A172 (cell line): Measurements from ENCODE around the gene OVAAL. TPM values are rescaled to one million over a fixed set of nuclear protein-coding genes. Genes with fewer than 3 reads are reported as not detected.

ENCODE experiments used
- DNase-seq: peaks from one replicate; pipeline ENCODE4 v3.0.0-alpha.2; 2015; ENCODE audit warnings: low spot score
- total RNA-seq: library from RNA; depleted of rRNA; stranded (reverse); fragments of >200 nt; shearing (Covaris generic); gene quantifications from 2 replicates; pipeline ENCODE4 v1.2.3, GENCODE V29; 2014; rRNA removed

Gene OVAAL
- not detected in 2 replicates for total RNA-seq

DNA sequence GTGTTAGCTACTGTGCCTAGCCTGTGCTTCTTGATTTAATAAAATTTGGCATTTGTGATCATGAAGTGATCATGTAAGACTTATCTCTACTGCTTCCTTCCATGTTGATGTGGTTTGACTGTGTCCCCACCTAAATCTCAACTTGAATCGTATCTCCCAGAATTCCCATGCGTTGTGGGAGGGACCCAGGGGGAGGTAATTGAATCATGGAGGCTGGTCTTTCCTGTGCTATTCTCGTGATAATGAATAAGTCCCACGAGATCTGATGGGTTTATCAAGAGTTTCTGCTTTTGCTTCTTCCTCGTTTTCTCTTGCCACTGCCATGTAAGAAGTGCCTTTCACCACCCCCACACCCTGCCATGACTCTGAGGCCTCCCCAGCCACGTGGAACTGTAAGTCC is at the start of gene OVAAL:
Gene OVAAL (plus strand): TSS at position 301 of the 400 bp plus-strand sequence.
- DNase-seq, result no peak

DNA sequence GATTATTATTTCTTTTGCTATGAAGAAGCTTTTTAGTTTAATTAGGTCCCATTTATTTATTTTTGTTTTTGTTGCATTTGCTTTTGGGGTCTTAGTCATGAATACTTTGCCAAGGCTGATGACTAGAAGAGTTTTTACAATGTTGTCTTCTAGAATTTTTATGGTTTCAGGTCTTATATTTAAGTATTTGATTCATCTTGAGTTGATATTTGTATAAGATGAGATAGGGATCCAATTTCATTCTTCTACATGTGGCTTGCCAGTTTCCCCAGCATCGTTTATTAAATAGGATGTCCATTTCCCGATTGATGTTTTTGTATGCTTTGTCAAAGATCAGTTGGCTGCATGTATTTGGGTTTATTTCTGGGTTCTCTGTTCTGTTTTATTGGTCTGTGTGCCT is 47.9 kb upstream of the OVAAL start:
- no peak for DNase-seq

DNA sequence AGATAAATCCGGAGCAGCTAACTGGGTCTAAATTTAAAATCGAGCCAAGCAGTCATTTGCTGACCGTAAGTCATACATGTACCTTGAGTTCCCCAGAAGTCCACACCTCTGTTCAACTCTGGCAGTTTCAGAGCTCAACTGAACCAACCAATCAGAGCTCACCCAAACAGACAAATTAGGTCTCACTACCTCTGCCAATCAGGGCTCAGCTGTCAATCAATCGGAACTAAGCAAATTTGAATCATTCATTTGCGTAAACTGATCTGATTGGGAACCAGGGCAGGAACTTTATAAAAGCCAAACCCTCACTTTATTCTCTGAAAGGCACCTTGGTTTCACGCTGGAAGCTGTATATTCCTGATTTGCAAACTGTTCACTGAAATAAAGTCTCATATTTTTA is 45.2 kb upstream of the OVAAL start:
- DNase-seq, result no peak

DNA sequence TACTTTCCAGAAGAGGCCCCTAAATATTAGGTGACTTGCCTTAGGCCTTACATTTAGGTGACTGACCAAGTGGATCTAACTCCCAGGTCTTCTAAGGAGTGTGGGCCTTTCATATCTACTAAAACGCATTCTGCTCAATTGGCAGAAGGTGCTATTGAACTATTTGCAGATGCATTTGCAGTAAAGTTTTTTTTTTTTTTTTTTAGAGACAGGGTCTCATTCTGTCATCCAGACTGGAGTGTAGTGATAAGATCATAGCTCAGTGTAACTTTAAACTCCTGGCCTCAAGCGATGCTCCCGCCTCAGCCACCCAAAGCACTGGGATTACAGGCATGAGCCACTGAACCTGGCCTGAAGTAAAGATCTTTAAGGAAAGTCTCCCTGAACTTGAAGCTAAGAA is 43.4 kb upstream of the OVAAL start:
- DNase-seq, result no peak

DNA sequence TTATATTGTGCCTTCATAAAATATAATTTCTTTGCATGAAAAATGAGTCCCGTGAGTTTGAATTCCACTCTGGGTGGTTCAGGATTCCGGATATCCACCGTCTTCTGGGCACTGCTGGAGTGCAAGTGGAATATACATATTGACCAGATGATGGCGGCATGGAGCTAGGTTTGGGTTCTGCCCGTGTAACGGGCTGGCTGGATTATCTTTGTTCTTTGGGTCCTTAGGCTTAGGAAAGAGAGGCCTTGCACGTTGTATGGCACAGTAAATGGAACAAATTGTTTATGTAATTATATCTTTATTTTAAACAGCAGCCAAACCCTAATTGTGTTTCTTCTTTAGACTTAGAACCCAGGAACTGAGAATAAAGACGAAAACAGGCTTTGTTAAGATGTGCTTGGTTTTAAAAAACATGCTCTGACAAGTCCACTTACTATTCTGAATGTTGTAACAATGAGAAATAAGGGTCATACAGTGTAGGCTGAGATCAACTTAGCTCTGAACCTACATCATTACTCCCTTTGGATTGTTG is 42.8 kb upstream of the OVAAL start:
- DNase-seq, result peak; percentile 78

DNA sequence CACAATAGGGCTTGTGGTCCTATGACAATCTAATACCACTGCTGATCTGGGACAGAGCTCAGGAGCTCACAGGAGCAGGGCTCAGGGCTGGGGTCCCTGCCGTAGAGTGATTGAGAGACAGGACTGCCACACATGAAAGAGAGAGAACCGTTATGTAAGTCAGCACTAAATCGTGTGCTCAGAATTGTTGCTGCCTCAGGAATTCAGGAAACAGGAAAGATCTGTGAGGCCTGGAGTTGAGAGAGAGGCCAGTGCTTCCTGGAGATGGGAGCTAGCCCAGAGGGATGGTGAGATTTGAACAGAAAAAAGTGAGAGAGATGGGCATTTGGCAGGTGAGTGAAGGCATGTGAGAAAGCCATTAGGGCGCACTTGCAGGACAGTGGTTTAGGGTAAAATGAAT is 38.9 kb upstream of the OVAAL start:
- no peak for DNase-seq

DNA sequence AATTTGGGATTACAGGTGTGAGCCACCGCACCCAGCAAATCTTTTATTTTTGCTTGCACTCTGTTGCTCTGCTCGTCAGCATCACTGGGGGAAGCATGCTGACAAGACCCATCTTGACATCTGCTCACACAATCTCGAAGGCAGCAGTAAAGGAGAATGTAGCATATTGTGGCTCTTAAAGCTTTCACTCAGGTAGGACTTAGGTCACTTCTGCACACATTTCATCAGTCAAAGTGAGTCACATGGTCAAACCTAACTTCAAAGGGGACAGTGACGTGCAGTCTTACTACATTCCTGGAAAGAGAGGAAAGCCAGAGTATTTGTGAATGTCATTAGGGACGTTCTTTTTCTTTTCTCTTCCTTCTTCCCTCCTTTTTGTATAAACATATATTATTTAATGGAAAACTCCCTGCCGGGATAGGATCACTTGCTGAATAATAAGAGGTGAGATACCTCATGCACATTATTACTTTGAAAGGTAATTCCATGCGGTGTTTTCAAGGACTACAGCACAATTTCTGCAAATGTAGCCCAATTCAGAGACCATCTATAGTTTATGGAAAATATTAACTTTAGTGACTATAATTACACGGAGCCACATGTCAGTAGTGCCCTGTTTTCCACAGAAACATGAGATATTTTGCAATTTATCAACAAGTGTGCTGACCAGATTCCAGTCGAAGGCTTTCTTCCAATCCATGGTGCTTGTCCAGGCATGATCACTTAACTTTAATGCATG is 37.1 kb upstream of the OVAAL start:
- DNase-seq, result no peak

DNA sequence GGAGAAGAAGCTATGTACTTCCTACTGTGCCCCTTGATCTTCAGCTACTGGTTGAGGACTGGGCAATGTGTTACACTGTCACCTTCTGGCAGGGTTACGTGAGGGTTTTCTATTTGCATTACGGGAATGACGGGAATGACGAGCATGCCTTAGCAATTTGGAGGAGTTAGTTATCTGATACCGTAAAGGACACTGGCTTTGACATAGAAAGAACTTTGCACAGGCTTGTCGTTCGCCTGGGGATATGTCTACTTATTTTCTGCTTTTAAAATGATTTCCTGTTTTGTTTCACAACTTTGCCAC is 36.6 kb upstream of the OVAAL start:
- DNase-seq, result no peak

DNA sequence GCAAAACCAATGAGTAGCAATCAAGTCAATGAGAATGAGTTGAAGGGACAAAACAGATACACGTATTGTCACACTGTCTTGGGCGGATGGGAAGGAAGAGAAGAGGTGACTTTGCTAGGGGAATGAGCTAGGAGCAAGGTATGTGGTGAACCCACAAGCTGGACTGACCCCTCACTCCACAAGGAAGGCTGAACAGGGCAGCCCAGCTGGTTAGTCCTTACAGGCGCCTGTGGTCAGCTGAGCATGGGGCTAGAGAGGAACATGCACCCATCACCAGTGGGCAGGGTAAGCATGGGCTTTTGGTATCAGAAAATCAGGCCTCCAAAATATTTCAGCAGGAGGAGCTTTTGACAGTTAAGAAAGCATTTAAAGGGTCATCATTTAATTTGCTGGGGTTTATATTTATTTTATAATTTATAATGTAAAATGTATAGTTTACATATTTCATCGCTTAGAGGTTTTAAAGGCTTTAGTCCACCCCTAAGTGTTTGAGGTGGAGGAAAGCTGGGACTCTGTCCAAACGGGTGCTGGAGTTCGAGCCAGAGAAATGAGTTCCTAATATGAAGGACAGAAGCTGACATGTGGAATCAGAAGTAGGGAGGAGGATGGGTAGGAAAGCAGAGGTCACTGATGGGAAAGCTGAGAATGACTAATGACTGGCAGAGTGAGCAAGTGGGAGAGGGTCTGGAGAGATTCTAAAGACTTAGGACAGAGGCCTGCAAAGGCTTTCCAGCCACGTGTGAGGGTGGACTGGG is 34.4 kb upstream of the OVAAL start:
- no peak for DNase-seq

DNA sequence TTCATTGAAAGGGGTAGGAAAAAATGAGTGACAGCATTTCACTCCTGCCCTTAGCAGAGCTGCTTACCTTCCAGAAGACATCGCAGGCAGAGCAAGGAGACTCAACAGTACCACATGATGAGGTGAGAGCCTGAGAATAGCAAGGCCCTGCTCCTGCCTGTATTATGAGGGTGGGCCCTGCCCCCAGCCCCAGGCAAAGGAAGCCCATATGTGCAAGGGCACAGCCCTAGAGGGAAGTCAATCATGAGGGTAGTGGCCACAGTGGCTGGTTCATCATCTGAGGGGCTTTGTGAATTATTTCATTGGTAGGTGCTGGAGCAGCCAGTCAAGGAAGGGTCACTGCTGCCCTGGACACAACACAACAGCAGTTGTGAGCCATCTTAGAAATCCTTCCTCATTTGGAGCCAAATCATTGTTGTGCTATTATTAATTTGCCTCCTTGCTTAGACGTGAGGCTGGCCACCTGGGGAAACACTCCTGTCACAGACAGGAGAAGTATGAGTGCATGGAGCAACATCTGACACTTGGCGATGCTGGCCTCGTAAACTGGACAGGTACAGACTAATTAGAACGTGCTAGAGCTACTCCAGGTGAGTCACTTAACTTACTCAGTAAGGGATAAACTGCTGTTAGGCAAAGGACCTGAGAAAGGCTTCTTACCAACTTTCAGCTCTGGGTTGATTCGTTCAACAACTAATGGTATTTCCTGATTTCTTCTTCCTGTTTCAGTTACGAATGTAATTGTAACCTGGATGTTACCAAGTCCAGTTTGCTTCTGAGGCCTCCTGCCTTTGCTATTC is 33.6 kb upstream of the OVAAL start:
- DNase-seq, result no peak

DNA sequence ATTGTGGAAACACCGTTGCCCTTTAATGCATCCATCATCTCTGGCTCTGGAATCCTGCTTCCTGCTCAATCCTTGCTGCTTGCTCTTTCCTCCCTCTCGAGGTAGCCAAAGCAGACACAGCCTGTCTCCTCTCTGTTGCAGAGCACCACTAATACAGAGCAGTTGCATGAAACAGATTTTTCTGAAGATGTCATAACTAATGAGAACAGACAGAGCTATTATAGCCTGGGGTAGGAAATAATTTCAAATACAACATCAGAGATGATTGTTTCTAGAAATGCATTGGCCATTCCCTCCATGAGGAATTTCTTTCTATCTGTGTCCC is 33.1 kb upstream of the OVAAL start:
- DNase-seq, result no peak

DNA sequence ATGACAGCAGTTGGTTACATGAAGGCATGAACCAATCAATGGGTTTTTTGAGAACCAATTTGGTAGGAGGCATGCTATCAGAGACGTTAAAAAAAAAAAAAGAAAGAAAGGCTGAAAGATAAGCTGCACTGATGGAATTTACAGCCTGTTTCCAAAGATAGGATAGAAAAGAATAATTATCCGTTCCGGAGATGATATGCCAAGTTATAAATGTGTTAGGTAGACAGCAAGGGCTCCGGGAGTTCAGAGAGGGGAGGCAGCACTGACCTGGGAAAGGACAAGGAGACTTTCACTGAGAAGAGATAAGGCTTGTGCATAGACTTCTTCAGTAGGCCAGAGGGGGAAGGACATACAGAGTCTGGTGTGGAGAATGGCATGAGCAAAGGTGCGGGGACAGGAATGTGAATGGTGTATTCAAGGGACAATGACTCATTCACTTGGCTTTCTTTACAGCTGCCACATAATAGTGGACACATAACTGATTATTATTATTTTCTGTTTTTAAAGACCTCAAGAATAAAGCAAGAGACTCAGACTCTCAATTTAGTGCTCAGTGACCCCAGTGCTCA is 31.6 kb upstream of the OVAAL start:
- peak; percentile 72 for DNase-seq

DNA sequence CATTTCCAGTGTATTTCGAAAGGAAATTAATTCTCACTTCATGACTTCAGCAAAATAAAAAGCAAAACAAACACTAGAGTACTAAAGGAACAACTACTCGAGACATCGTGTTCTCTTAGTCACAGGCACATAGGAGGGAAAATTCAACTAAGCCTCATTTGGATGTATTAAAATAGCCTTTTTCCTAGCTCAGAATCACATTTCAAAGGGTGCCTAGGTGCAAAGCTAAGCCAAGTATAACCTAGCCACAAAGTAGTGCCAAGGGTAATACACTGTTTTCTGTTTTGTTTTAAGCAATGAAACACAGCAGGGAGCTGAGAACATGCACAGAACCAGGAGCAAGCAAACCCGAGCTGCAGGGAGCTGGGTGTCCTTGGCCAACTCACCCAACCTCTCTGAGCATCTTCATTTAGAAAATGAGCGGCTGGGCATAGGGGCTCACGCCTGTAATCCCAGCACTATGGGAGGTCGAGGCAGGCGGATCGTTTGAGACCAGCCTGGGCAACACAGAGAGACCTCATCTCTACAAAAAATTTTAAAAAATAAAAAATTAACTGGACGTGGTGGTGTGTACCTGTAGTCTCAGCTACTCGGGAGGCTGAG is 29.8 kb upstream of the OVAAL start:
- DNase-seq, result no peak

DNA sequence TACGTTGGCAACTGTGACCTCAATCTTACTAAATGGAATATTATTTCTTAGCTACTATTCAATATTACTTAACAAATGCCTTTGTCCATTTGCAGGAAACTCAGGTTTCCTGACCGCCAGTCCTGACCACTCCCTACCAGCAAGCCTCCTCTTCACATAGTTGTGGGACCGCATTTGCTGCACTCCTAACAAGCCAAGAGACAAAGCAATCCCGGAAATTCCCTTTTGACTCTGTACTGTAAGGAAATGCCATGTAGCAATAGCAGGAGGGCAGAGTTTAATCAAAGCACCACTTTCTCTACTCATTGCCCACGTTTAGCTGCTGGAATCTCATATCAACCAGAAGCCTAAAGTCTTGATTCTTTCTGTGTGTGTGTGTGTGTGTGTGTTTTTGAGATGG is 28.3 kb upstream of the OVAAL start:
- DNase-seq, result peak; percentile 92

DNA sequence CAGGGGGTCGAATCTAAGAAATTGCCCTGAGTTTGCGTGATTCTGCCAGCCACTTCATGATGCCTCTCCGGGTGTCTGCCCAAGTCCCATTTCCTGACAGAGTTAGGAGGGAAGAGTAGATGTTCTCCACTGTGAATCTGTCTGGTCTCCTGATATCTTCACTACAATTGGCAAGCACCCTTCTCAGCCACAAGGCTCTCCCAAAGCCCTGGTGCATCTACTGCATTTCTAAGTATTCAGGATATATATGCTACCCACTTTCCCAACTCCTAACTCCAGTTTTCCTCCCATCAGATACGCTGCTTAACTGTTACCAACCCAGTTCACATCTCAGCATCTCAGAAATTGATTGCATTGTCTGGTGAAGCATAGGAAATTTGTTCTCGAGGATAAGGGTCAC is 25.9 kb upstream of the OVAAL start:
- no peak for DNase-seq

DNA sequence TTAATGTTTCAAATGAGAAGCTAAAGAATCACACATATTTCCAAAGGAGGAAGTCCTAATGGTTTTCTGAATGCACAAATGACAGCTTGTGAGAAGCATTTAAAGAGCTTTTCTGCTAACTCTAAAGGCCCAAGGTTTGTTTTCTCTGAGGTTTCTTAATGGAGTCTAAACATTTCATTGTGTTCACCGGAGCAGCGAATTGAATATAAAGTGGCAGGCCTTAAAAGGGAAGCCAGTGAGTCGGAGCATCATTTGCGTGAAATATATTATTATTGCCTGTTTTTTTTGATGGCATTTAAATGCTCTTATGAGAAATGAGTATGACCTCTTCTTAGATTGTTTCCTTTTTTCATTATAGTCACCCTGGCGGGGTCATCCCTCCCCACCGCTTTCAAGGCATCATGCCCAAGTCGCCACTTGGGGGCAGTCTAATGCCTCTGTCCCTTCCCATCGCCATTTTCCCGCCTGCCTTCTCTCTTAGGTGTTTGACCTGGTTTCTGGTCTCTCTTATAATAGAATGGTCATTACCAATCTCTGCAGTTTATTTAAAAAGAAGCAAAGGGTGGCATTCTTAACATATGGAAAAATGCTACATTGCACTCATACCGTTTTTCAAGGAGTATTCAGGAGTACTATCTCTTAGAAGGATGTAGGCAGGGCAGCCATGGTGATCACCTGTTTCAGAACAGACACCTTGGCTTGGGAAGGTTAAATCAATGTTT is 25.3 kb upstream of the OVAAL start:
- peak; percentile 74 for DNase-seq

DNA sequence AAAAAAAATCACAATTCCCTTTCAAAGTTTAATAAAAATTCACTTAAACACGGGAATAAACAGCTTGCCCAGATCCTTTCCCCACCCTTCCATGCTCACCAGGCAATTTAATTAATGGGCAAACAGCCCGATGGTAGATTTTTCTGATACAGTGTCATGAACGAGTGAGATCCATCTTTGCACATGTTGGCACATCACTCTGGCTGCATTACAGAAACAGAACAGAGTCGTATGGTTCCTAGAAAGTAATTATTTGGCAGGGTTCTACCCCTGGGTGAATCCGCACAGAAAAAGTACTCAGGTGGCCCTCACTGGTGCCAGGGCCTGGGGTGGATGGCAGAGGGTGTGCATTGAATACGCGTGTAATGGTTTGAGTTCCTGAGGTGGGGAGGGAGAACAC is 24.6 kb upstream of the OVAAL start:
- DNase-seq, result no peak

DNA sequence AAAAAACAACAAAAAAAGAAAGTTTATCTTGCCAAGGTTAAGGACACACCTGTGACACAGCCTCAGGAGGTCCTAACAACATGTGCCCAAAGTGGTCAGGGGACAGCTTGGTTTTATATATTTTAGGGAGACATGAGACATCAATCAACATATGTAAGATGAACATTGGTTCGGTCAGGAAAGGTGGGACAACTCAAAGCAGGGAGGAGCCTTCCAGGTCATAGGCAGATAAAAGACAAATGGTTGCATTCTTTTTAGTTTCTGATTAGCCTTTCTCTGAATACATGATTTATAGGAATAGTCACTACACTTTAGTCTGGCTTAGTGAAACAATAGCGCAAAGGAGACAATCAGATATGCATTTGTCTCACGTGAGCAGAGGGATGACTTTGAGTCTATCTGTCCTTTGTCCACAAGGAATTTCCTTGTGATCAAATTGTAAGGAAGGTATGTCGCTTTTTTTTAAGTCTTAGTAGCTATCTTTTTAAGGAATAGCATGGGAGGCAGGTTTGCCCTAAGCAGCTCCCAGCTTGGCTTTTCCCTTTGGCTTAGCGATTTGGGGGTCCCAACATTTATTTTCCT is 23.3 kb upstream of the OVAAL start:
- DNase-seq, result no peak

DNA sequence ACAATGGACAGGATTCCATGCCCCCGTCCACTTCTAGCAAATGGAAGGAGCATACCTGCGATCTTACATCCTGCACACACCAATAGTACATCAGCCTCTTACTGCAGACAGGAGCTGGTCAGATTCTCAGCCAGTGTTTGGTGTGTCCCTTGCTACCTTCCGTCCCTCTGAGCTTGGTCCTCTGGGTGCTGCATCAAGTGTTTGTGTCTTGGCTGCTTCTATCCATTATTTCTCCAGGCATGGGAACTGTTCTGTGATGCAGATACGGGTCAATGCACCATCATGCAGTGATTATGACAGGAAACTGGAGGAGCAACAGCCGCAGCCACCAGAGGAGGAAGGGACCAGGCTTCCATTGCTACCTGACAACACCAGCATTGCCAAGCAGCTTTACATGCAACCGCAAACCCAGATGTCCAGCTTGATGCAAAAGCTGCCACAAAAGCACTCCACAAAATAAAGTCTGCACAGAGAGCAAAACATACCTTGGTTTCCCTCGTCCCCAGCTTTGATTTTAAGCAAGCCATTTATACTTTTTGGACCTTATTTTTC is 21.9 kb upstream of the OVAAL start:
- no peak for DNase-seq

DNA sequence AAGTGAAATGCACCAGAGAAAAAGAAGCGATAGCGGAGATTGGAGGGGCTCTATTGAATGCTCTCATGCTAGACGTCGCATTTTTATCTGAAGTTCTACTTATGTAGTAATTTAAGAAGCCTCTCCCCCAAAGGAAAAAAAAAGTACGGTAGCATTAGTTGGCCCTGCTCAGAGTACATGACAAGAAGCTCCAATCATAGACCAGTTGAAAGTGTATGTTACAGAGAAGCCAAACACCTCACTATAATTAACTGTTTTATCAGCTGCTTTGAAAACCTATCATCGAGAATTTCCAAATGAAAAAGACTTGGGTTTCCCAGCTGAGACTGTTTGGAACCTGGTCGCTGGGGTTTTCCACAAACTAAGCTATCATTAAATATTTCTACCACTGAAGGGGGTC is 19.6 kb upstream of the OVAAL start:
- DNase-seq, result no peak
